HG03159 (cell line): ENCODE results near the gene TTBK2.
"Not testable (repeated sequence)": the region's sequence is repeated elsewhere in the genome, so short reads cannot be mapped to it uniquely, and the experiment has no call there.

Experiments used
- ATAC-seq: cut with Tn5 transposase; IDR thresholded peaks from one replicate; pipeline ENCODE4 v1.9.1; 2021; ENCODE audit warnings: mild to moderate bottlenecking, moderate library complexity; ENCODE audit not compliant: unreplicated experiment

Gene TTBK2

DNA sequence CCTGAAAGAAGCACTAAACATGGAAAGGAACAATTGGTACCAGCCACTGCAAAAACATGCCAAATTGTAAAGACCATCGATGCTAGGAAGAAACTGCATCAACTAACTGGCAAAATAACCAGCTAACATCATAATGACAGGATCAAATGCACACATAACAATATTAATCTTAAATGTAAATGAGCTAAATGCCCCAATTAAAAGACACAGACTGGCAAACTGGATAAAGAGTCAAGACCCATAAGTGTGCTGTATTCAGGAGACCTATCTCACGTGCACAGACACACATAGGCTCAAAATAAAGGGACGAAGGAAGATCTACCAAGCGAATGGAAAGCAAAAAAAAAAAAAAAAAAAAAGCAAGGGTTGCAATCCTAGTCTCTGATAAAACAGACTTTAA, 154.5 kb downstream of the TTBK2 start:
- not testable (repeated sequence) for ATAC-seq

- ATAC-seq: not testable (repeated sequence)
Measured at GRCh38 chr15:42764154-42764731, 156.3 kb downstream of the TTBK2 start.

DNA sequence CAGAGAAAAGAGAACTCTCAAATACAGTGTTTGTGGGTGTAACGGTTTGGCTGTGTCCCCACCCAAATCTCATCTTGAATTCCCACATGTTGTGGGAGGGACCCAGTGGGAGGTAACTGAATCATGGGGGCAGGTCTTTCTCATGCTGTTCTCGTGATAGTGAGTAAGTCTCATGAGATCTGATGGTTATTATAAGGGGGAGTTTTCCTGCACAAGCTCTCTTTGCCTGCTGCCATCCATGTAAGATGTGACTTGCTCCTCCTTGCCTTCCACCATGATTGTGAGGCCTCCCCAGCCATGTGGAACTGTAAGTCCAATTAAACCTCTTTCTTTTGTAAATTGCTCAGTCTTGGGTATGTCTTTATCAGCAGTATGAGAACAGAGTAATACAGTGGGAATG, 158.8 kb downstream of the TTBK2 start:
- ATAC-seq: not testable (repeated sequence)

DNA sequence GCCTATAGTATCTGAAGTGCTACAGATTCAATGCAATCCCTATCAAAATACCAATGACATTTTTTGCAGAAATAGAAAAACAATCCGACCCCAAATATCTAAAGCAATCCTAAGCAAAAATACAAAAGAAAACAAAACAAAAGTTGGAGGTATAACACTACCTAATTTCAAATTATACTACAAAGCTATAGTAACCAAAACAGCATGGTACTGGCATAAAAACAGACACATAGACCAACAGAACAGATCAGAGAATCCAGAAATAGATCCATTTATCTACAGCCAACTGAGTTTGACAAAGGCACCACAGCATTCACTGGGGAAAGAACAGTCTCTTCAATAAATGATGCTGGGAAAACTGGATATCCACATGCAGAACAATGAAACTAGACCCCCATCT, 159.8 kb downstream of the TTBK2 start:
- ATAC-seq: no peak

DNA sequence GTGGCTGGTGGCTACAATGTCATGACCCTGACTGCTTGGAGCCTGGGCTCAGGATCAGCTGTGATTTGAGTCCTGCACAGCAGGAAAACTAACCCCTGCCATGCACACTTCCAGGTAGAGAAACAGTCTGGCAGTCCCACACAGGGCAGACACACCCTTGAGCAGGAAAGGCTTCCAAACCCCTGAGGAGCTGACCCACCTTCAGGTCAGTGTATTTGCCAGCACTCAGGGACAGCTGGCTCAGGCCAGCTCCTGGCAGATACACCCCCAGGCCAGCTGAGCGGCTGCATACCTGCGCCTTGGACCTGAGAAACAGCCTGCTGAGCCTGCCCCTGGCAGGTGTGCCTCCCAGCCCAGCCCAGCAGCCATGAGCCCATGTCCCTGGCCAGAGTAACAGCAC, 161.5 kb downstream of the TTBK2 start:
- no peak for ATAC-seq

DNA sequence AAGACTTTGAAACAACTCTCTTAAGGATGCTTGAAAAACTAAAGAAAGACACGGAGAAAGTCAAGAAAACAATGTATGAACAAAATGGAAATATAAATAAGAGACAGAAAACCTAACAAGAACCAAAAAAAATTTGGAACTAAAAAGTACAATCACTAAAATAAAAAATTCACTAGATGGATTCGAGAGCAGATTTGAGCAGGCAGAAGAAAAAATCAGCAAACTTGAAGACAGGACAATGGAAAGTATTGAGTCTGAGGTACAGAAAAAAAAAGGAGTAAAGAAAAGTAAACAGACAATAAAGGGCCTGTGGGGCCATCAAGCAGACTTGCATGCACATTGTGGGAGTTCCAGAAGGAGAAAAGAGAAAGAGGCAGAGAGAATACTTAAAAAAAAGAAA, 170.3 kb downstream of the TTBK2 start:
- no peak for ATAC-seq

GRCh38 chr15:42749266-42749665, 171.3 kb downstream of the TTBK2 start:
- no peak for ATAC-seq

GRCh38 chr15:42744195-42744594, 176.4 kb downstream of the TTBK2 start:
- no peak for ATAC-seq

- ATAC-seq: no peak
Measured at GRCh38 chr15:42742149-42742548, 178.4 kb downstream of the TTBK2 start.

GRCh38 chr15:42741710-42742109, 178.9 kb downstream of the TTBK2 start:
- ATAC-seq: no peak

DNA sequence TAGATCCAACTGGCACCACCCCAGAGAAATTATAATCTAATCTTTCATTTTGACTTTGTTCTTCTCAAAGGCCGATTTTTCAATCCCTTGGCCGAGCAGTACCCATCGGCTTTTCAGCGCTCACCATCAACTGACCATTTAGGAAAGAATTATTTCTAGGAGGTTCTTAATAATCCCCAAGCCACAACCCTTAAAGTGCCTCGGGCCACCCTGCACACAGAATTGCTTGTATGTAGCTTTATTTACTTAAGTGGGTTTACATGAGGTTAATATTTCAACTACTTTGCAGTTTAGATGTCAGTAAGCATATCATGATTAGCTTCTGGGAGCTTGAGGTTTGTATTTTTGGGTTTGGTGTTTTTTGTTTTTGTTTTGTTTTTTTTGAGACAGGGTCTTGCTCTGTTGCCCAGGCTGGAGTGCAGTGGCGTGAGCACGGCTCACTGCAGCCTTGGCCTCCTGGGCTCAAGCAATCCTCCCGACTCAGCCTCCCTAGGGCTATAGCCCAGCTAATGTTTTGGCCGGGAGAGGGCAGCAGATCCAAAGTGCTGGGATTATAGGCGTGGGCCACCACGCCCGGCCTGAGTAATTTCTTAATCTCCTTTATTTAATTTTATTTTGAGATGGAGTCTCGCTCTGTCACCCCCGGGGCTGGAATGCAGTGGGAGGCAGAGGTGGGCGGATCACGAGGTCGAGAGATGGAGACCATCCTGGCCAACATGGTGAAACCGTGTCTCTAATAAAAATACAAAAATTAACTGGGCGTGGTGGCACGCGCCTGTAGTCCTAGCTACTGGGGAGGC, 182.8 kb downstream of the TTBK2 start:
- ATAC-seq: no peak

- peak; percentile 81 for ATAC-seq
Measured at GRCh38 chr15:42736793-42737528, 183.6 kb downstream of the TTBK2 start, which contains the start of gene CDAN1. Gene CDAN1 (minus strand): TSS chr15:42737128. CDS start chr15:42737102, 26 bp downstream.

DNA sequence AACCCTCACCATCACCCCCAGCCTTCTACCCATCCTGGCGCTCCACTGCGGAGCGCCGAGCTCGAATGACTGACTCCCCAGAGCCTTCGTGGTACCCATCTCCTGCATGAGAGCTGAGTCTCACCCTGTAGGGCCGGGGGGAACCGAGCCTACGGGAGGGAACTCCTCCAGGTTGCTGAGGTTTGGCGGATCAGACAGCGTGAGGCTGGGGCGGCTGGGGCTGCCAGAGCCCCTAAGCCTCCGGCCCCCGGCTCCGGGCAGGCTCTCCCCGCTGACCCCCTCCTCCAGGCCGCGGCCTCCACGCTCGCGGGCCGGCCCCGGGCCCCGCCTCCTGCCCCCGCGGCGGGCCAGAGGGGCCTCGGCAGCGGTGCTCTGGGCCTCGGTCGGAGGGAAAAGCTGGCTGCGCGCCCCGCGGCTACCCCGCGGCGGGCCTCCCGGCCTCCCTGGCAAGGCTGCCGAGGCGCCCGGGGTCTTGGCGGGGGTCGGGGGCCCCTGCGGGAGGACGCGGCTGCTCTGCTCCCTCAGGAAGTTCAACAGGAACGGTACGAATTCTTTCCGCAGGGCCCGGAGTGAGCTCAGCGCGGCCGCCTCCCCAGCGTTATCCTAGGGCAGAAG, 184.3 kb downstream of the TTBK2 start:
- ATAC-seq: peak; percentile 28

DNA sequence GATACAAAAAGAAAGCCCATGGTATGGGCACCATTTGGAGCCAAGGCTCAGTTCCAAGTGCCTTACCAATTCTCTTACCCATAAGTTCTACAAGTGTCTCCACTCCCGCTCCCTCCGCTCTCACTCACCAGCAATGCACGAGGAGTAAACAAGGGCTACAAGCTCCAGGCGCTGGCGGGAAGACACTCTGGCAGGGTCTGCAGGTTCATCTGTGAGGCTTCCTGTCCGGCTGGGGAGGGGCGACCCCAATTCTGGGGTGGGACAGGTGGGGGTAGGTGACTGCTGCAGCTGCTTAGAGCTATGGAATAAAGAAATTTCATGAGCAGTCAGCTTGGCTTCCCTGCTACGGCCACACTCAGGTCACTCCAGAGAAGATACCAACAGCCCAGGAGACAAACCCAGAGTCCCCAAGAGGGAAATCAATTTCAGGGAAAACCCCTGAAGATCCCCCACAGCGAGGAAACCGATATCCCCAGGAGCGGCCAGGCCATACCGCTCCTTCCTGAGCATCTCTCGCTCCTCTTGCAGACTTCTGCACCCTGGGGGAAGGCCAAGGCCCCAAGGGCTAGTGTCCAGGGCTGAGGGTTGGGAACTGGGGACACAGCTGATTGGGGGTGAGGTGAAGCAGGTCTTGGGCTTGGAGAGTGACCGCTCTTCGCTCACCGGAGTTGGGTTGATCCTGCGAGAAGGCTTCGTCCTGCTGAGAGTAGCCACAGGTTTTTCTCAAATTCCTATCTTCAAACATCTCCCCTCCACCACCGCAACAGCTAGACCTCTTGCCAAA, 185.0 kb downstream of the TTBK2 start:
- no peak for ATAC-seq

DNA sequence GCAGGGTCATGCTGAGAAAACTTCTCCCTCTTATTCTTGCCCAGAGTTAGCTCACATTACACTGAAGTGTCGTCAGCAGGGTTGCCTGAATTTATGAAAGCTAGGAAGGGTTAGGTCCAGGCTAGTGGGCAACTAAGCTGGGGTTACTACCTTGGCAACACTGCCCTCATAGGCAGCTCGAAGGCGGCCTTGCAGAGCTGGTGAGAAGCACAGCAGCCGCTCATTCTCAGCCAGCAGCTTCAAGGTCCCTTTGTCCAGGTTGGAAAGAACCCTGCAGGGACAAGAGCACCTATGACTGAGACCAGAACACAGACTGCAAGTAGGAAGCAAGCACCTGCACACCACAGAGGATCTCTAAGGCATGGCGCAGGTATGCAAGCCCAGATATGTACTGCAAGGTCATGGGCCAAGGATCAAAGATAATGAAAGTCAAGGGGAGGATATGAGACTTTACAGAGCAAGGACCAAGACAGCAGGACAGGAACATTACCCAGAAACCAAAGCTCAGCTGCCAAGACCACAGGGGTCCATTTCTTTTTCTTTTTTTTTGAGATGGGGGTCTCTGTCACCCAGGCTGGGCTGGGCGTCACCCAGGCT, 186.4 kb downstream of the TTBK2 start:
- ATAC-seq: no peak

DNA sequence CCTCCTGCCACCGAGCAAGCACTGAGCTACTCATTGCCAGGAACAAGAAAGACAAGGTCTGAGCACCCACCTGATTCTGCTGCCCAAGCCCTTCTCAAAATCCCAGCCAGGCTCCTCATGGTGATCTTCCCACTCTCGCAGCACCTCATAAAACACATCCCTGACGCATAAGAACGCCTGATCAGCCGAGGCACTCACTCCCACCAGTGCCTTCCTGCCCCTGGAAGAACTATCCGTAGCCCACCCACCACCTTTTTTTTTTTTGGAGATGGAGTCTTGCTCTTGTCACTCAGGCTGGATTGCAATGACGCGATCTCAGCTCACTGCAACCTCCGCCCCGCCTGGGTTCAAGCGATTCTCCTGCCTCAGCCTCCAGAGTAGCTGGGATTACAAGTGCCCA, 187.6 kb downstream of the TTBK2 start:
- ATAC-seq: no peak

- ATAC-seq: no peak
Measured at GRCh38 chr15:42732095-42732827, 188.3 kb downstream of the TTBK2 start.

- ATAC-seq: no peak
Measured at GRCh38 chr15:42731461-42731860, 189.1 kb downstream of the TTBK2 start.

DNA sequence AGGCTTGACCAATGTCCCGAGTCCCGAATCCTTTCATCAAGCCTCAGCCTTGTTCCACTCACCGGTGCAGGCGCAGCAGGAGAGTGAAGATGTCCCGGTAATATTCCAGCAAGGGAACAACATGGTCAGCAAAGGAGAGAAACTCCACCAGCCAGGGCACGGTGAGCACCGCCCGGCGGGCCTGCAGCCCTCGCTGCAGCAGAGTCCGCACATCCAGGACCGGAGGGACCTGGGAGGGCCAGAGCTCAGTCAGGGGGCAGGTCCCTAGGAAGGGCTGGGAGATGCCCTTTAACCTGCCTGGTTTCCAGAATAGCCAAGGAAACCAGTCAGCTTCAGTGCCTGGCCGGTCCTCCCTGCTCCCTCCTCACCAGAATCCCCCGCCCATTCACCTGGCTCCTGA, 190.0 kb downstream of the TTBK2 start:
- no peak for ATAC-seq

GRCh38 chr15:42730135-42730534, 190.4 kb downstream of the TTBK2 start:
- no peak for ATAC-seq
